ENCODE measurements around the gene RCCD1.
A peak's percentile ranks its signal among the peaks of the same experiment; 100 is the strongest.

The RCCD1 gene

DNA sequence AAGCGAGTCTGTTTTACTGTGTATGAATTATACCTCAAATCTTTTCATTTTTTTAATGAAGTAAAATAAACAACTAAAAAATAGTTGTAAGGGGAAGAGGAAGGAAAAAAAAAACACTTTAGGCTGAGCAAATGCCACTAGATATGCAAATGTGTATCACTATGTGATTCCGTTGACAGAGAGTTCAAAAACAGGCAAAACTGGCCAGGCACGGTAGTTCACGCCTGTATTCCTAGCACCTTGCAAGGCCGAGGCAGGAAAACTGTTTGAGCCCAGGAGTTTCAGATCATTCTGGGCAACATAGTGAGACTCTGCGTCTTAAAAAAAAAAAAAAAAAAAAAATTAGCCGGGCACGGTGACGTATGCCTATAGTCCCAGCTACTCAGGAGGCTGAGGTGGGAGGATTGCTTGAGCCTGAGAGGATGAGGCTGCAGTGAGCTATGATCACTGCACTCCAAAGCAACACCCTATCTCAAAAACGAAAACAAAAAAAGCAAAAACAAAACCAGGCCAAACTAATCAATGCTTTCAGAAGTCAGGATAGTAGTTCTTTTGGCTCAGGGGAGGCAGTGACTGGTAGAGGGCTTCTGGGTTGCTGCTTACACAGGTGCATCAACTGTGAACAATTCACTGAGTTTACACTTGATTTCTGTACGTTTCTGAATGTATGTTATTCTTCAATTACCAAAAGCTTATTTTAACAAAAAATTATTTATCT, 32.3 kb downstream of the RCCD1 start:
- H4K8ac ChIP-seq (ENCODE audit: low read depth, low read length): no peak overlapping the region
- H3K4ac ChIP-seq (ENCODE audit: low read depth, low read length): peak overlapping the region; percentile 49
- no peaks in the 10 kb centered on the region for H3K27me3 ChIP-seq (ENCODE audit: insufficient read depth, low read length)
- H4K12ac ChIP-seq (ENCODE audit: low read depth, low read length): no peak overlapping the region
- H3K79me1 ChIP-seq (ENCODE audit: low read length): no peaks in the 10 kb centered on the region
- no peak overlapping the region for H3K4me2 ChIP-seq (ENCODE audit: low read length)
- H3K18ac ChIP-seq (ENCODE audit: low read length): no peak overlapping the region
- peaks cover 8 to 14% of the 10 kb centered on the region in 2 experiments for H3K4me1 ChIP-seq (ENCODE audit: control insufficient read depth in 1 of 2, insufficient read depth in 2 of 2, low read length in 2 of 2)
- WGBS (ENCODE audit: extremely low coverage, insufficient coverage, insufficient read length): no CpG with 5 or more reads among the region's 11 CpGs
- H3K9ac ChIP-seq (ENCODE audit: low read length): no peak overlapping the region
- no peaks in the 10 kb centered on the region for H3K9me3 ChIP-seq (ENCODE audit: insufficient read depth, low read depth, low read length)
- H3K4me3 ChIP-seq (ENCODE audit: low read depth, low read length): no peak overlapping the region
- H2BK120ac ChIP-seq (ENCODE audit: insufficient read depth, low read length, poor library complexity): no peak overlapping the region
- no peak overlapping the region for H3K14ac ChIP-seq (ENCODE audit: low read length)
- no peak overlapping the region for H4K91ac ChIP-seq (ENCODE audit: low read depth, low read length)
- H3K36me3 ChIP-seq (ENCODE audit: control insufficient read depth in 1 of 2, insufficient read depth in 2 of 2, low read length in 2 of 2): peaks cover 7 to 16% of the 10 kb centered on the region in 2 experiments
- no peak overlapping the region for H3K27ac ChIP-seq (ENCODE audit: low read depth, low read length)
- H2BK5ac ChIP-seq (ENCODE audit: low read depth, low read length, poor library complexity): no peak overlapping the region
- H2AK5ac ChIP-seq (ENCODE audit: low read length): no peak overlapping the region
- H3K79me2 ChIP-seq (ENCODE audit: control insufficient read depth, insufficient read depth, low read length, poor library complexity): peaks cover 19% of the 10 kb centered on the region
- no peak for DNase-seq
- no peak overlapping the region for H2BK12ac ChIP-seq (ENCODE audit: low read length)
- no peak overlapping the region for H3K23ac ChIP-seq (ENCODE audit: low read length)
- H2AFZ ChIP-seq (ENCODE audit: insufficient read depth, low read length, poor library complexity): no peak overlapping the region

DNA sequence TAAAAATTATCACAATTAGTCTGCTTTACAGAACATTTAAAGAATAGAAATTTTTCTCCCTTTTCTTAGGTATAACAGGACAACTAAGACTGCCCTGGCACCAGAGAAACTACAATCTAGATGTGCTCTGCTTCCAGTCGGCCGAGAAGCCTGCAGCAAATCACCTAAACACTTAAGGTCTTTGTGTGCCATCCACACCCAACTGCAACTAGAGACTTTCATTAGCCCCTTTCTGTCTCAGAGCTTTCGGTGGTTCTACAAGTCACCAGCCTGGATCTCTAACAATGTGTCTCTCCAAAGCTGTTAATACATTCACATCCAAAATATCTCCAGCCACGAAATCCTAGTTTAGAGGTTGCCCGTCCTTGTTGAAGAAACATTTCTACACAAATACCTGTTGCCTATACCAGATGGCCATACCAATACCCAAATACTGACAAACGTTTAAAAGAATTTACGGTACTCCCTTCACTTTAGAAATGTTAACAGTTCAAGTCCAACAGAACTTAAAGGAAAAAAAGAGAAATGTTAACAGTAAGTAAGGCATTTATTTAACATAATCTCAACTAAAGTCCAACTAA, 33.0 kb downstream of the RCCD1 start:
- no peak for DNase-seq
- H3K27me3 ChIP-seq (ENCODE audit: insufficient read depth, low read length): no peaks in the 10 kb centered on the region
- H2BK12ac ChIP-seq (ENCODE audit: low read length): no peak overlapping the region
- no peak overlapping the region for H3K14ac ChIP-seq (ENCODE audit: low read length)
- no CpG with 5 or more reads among the region's 7 CpGs for WGBS (ENCODE audit: extremely low coverage, insufficient coverage, insufficient read length)
- peaks cover 19% of the 10 kb centered on the region for H3K79me2 ChIP-seq (ENCODE audit: control insufficient read depth, insufficient read depth, low read length, poor library complexity)
- H3K4me2 ChIP-seq (ENCODE audit: low read length): no peak overlapping the region
- H4K12ac ChIP-seq (ENCODE audit: low read depth, low read length): no peak overlapping the region
- no peaks in the 10 kb centered on the region for H3K9me3 ChIP-seq (ENCODE audit: insufficient read depth, low read depth, low read length)
- peaks cover 9 to 14% of the 10 kb centered on the region in 2 experiments for H3K4me1 ChIP-seq (ENCODE audit: control insufficient read depth in 1 of 2, insufficient read depth in 2 of 2, low read length in 2 of 2)
- H3K27ac ChIP-seq (ENCODE audit: low read depth, low read length): no peak overlapping the region
- no peak overlapping the region for H2AK5ac ChIP-seq (ENCODE audit: low read length)
- no peak overlapping the region for H4K91ac ChIP-seq (ENCODE audit: low read depth, low read length)
- H3K9ac ChIP-seq (ENCODE audit: low read length): no peak overlapping the region
- H2AFZ ChIP-seq (ENCODE audit: insufficient read depth, low read length, poor library complexity): no peak overlapping the region
- no peak overlapping the region for H2BK5ac ChIP-seq (ENCODE audit: low read depth, low read length, poor library complexity)
- H2BK120ac ChIP-seq (ENCODE audit: insufficient read depth, low read length, poor library complexity): no peak overlapping the region
- peak overlapping the region; percentile 76 for H3K4ac ChIP-seq (ENCODE audit: low read depth, low read length)
- H3K18ac ChIP-seq (ENCODE audit: low read length): no peak overlapping the region
- H3K36me3 ChIP-seq (ENCODE audit: control insufficient read depth in 1 of 2, insufficient read depth in 2 of 2, low read length in 2 of 2): peaks cover 3 to 11% of the 10 kb centered on the region in 2 experiments
- no peak overlapping the region for H4K8ac ChIP-seq (ENCODE audit: low read depth, low read length)
- H3K23ac ChIP-seq (ENCODE audit: low read length): no peak overlapping the region
- no peak overlapping the region for H3K4me3 ChIP-seq (ENCODE audit: low read depth, low read length)
- no peaks in the 10 kb centered on the region for H3K79me1 ChIP-seq (ENCODE audit: low read length)

DNA sequence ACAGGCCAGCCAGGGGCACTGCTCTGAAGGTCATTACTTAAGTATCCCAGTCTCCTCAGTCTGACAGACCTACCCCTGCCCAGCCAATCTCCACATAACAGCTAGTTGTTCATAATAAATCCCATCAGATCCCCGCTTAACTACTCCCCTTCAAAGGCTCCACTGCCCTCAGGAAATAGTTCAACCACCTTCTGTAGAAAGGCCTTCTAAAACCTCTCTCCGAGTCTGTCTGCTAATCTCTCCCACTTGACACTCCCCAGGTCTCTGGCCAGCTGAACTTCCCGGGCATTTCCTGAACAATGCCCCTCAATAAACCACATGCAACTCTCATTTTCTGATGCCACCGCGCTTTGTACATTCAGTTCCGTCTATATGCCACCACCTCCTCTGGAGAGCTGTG, 33.6 kb downstream of the RCCD1 start:
- no peak overlapping the region for H4K91ac ChIP-seq (ENCODE audit: low read depth, low read length)
- no peak overlapping the region for H3K14ac ChIP-seq (ENCODE audit: low read length)
- no peaks in the 10 kb centered on the region for H3K27me3 ChIP-seq (ENCODE audit: insufficient read depth, low read length)
- H2BK5ac ChIP-seq (ENCODE audit: low read depth, low read length, poor library complexity): no peak overlapping the region
- H3K4me1 ChIP-seq (ENCODE audit: control insufficient read depth in 1 of 2, insufficient read depth in 2 of 2, low read length in 2 of 2): peaks cover 9 to 14% of the 10 kb centered on the region in 2 experiments
- H3K4ac ChIP-seq (ENCODE audit: low read depth, low read length): peak overlapping the region; percentile 60
- no peak overlapping the region for H3K27ac ChIP-seq (ENCODE audit: low read depth, low read length)
- H2BK120ac ChIP-seq (ENCODE audit: insufficient read depth, low read length, poor library complexity): no peak overlapping the region
- DNase-seq: no peak
- no peak overlapping the region for H3K18ac ChIP-seq (ENCODE audit: low read length)
- no peak overlapping the region for H4K8ac ChIP-seq (ENCODE audit: low read depth, low read length)
- peaks cover 19% of the 10 kb centered on the region for H3K79me2 ChIP-seq (ENCODE audit: control insufficient read depth, insufficient read depth, low read length, poor library complexity)
- H4K12ac ChIP-seq (ENCODE audit: low read depth, low read length): no peak overlapping the region
- no peak overlapping the region for H2BK12ac ChIP-seq (ENCODE audit: low read length)
- no peaks in the 10 kb centered on the region for H3K9me3 ChIP-seq (ENCODE audit: insufficient read depth, low read depth, low read length)
- no CpG with 5 or more reads among the region's 6 CpGs for WGBS (ENCODE audit: extremely low coverage, insufficient coverage, insufficient read length)
- peak overlapping the region; percentile 32 for H3K23ac ChIP-seq (ENCODE audit: low read length)
- no peak overlapping the region for H3K4me2 ChIP-seq (ENCODE audit: low read length)
- no peak overlapping the region for H3K9ac ChIP-seq (ENCODE audit: low read length)
- H2AK5ac ChIP-seq (ENCODE audit: low read length): no peak overlapping the region
- no peak overlapping the region for H3K4me3 ChIP-seq (ENCODE audit: low read depth, low read length)
- H2AFZ ChIP-seq (ENCODE audit: insufficient read depth, low read length, poor library complexity): no peak overlapping the region
- no peaks in the 10 kb centered on the region for H3K79me1 ChIP-seq (ENCODE audit: low read length)
- peaks cover 3 to 7% of the 10 kb centered on the region in 2 experiments for H3K36me3 ChIP-seq (ENCODE audit: control insufficient read depth in 1 of 2, insufficient read depth in 2 of 2, low read length in 2 of 2)

DNA sequence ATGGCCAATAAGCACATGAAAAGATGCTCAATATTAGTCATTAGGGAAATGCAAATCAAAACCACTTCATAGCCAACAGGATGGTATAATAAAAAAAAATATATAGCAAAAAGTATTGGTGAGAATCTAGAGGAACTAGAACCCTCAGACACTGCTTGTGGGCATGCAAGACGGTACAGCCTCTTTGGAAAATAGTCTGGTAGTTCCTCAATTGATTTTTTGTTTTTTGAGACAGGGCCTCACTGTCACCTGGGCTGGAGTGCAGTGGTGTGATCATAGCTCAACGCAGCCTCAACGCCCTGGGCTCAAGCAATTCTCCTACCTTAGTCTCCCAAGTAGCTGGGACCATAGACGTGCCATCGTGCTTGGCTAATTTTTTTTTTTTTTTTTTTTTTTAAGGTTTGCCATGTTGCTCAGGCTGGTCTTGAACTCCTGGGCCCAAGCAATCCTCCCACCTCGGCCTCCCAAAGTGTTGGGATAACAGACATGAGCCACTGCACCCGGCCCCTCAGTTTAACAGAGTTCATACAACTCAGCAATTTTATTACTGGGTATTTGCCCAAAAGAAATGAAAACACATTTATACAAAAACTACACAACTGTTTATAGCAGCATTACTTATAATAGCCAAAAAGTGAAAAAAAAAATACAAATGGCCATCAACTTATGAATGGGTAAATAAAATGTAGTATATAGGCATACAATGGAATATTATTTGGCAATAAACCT, 34.5 kb downstream of the RCCD1 start:
- Histone ChIP-seq H3K27ac (ENCODE audit: low read depth, low read length) (no peak overlapping the region), H2BK120ac (ENCODE audit: insufficient read depth, low read length, poor library complexity) (no peak overlapping the region), H3K79me2 (ENCODE audit: control insufficient read depth, insufficient read depth, low read length, poor library complexity) (peaks cover 27% of the 10 kb centered on the region), H4K8ac (ENCODE audit: low read depth, low read length) (no peak overlapping the region), H4K91ac (ENCODE audit: low read depth, low read length) (no peak overlapping the region), H3K9me3 (ENCODE audit: insufficient read depth, low read depth, low read length) (no peaks in the 10 kb centered on the region), H2BK5ac (ENCODE audit: low read depth, low read length, poor library complexity) (no peak overlapping the region), H2BK12ac (ENCODE audit: low read length) (no peak overlapping the region), H3K23ac (ENCODE audit: low read length) (no peak overlapping the region), H3K18ac (ENCODE audit: low read length) (no peak overlapping the region), H3K9ac (ENCODE audit: low read length) (no peak overlapping the region), H3K4ac (ENCODE audit: low read depth, low read length) (peak overlapping the region; percentile 40), H3K27me3 (ENCODE audit: insufficient read depth, low read length) (no peaks in the 10 kb centered on the region), H3K36me3 (ENCODE audit: control insufficient read depth in 1 of 2, insufficient read depth in 2 of 2, low read length in 2 of 2) (peaks cover 0 to 2% of the 10 kb centered on the region in 2 experiments), H3K4me3 (ENCODE audit: low read depth, low read length) (no peak overlapping the region), H4K12ac (ENCODE audit: low read depth, low read length) (no peak overlapping the region), H3K4me2 (ENCODE audit: low read length) (no peak overlapping the region), H3K14ac (ENCODE audit: low read length) (no peak overlapping the region), H3K79me1 (ENCODE audit: low read length) (peaks cover 4% of the 10 kb centered on the region), H2AFZ (ENCODE audit: insufficient read depth, low read length, poor library complexity) (no peak overlapping the region), H3K4me1 (ENCODE audit: control insufficient read depth in 1 of 2, insufficient read depth in 2 of 2, low read length in 2 of 2) (peaks cover 9 to 14% of the 10 kb centered on the region in 2 experiments), H2AK5ac (ENCODE audit: low read length) (no peak overlapping the region)
- WGBS (ENCODE audit: extremely low coverage, insufficient coverage, insufficient read length): no CpG with 5 or more reads among the region's 7 CpGs
- no peak for DNase-seq

All from trophoblast cell (in vitro differentiated cells and primary cell).